HG02852 (cell line): ENCODE measurements around the gene PCSK4.

Source experiments
- ATAC-seq: cut with Tn5 transposase; IDR thresholded peaks from one replicate; pipeline ENCODE4 v1.9.1; 2021; ENCODE audit warnings: mild to moderate bottlenecking, moderate library complexity; ENCODE audit not compliant: unreplicated experiment

PCSK4 gene

GRCh38 chr19:1457031-1457739, 33.0 kb downstream of the PCSK4 start:
- ATAC-seq = no peak

- no peak for ATAC-seq
Measured at GRCh38 chr19:1456121-1456900, 33.8 kb downstream of the PCSK4 start.

GRCh38 chr19:1455336-1456120, 34.6 kb downstream of the PCSK4 start:
- no peak for ATAC-seq

- no peak for ATAC-seq
Measured at GRCh38 chr19:1455002-1455335, 35.2 kb downstream of the PCSK4 start.

- no peak for ATAC-seq
Measured at GRCh38 chr19:1453525-1454364, 36.4 kb downstream of the PCSK4 start.

GRCh38 chr19:1452802-1453524, 37.2 kb downstream of the PCSK4 start:
- ATAC-seq = no peak

DNA sequence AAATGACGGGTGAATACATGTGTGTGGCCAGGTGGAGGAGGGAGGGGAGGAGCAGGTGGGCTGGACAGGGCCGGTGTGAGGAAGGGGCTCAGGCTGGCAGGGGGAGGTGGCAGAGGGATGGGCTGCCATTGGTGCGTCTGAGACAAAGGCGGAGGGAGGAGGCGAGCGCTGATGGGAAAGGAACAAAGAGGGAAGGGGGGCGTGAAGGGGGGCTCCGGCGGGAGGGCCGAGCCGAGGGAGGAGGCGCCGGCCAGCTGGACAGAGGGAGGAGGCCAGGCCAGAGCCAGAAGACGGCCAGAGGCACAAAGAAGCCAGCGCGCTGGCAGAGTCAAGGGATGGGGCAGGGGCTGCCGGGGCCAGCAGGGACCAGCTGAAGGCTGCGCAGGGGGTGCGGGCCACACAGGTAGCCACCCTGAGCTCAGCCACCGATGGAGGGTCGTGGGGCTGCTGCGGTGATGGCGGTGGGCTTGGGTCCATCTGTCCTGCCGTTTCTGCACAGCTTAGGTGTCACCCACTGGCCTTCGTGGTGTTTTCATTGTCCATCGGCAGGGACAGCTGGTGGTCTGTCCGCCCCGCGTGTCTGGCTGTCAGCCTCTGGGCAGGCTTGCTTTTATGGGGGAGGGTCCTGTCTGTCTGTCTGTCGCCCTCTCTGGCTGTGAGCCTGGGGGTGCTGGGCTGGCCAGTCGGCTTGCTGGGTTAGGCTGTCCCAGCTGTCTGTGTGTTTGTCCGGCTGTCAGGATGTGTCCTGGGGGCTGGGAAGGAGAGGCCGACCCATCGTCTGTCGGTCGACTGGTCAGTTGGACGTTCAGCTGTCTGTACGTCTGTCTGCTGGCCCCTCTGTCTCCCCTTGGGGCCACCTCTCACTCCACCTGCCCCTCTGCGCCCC, 38.0 kb downstream of the PCSK4 start:
- no peak for ATAC-seq

DNA sequence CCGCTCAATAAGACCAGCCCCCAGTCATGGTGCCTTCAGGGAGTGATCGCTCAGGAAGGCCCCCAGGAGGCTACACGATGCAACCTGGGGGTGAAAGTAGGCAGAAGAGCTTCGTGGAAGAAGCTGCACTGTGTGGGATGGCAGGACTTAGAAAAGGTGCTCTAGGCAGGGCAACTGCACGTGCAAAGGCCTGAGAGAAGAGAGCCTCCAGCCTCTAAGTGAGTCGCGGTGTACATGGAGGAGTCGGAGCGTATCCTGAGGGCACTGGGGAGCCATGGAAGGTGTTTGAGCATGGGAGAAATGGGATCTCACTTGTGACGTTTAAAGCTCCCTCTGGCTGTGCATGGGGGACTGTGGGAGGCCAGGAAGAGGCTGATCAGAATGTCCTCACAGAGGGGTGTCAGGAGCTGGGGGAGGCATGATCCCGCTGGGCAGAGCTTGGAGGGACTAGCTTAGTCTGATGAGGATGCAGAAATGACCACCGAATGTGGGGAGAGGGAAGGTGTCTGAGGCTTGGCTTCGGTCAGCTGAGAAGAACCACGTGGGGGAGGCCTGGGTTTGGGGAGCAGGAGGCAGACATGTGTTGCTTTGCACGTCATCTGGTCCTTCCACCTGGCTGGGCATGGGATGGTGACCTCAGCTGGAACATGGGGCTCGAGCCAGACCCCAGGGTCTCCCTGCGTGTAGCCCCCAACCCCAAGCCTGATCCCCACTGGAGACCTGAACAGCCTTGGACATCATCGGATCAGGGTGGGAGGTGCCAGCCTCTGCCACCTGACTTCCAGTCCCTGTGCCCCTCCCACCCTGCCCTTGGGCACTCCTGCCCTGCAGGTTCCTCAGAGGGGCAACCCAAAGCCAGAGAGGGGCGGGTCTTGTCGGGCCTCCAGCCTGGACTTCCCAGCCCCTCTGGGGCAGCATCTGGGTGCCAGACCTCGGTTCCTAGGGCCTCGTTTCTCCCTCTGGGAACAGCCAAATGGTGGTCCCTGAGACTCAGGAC, 39.1 kb downstream of the PCSK4 start:
- ATAC-seq = no peak

DNA sequence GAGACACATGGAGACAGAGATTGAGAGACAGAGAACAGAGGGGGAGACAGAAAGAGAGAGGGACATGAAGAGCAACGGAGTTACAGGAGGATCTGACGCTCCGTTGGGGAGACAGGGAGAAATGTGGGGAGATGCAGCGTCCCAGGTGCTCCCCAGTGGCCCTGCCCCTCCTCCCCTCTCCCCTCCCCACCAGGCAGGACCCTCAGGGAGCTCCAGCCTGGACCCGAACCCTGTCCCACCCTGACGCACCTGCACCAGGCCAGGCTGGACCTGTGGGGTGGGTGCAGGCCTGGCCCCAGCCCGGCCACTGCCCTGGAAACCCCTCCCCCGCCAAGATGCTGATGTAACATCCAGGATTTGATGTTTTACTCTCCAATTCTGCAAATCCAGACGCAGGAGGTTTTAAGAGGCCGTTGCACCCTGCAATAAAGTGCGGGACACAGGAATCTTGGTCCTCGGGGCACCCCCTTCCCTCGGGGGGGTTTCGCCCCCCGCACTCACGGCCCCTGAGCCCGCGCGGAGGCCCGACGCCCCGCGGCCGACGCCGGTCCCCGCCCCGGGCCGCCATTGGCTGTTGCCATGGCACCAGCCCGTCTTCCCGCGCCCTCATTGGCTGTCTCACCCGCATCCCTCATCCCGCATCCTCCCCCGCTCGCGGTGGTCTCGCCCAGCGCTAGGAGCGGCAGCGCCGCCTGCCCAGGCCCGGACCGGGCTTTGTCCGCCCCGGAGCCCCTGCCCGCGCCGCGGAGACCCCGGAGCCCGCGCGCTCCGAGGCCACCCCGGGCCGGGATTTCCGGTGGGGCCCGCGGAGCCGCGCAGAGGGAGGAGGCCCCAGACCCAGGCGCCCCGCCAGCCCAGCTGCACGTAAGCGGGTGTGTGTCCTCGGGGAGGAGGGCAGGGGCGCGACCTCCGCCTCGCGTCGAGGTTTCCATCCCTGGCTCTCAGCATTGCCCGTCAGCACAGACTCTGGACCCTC, 40.4 kb downstream of the PCSK4 start, which contains the start of gene APC2:
Gene APC2, plus strand, starts transcription at position 655 of the 976 bp plus-strand sequence. CDS start 2,881 bp downstream, outside the sequence.
- ATAC-seq = no peak

GRCh38 chr19:1447944-1448343, 42.2 kb downstream of the PCSK4 start:
- no peak for ATAC-seq

GRCh38 chr19:1447504-1447903, 42.6 kb downstream of the PCSK4 start:
- ATAC-seq = no peak

GRCh38 chr19:1446713-1447481, 43.3 kb downstream of the PCSK4 start:
- no peak for ATAC-seq

DNA sequence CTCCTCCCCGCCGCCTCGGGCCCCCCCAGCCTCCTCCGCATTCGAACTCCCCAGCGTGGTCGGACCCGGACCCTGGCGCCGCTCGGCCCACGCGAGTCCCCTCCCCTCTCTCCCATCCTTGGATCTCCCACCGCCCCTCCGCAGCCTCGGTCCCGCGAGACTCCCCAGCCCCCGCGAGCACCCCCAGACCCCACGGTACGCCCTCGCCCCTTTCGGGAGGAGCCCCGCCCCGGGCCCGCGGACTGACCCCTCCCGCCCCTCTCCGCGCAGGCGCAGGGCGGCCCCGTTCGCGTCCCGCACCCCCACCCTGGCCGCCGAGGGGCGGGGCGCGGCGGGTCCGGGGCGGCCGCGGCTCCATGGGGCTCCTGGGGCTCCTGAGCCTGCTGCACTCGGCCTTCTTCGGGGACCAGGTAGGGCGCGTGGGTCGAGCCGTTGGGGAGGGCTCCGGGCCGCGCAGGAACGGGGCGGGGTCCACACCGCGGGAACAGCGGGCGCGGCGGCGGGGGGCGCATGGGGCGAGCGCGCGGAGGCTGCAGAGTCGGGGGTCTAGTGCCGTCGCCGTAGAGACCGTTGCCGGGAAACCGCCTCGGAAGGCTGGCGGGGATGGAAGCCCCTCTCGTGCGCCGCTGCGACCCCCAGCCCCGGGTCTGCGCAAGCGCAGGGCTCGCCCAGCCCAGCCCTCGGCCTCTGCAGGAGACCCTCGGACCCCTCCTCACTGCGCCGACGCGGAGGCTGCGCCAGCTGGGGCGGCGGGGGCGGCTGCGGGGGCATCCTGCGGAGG, 44.0 kb downstream of the PCSK4 start:
- no peak for ATAC-seq

- ATAC-seq = peak; percentile 65
Measured at GRCh38 chr19:1445185-1445931, 44.8 kb downstream of the PCSK4 start.
